Measurements from ENCODE around the gene IPCEF1. TPM values are rescaled to one million over a fixed set of nuclear protein-coding genes. Genes with fewer than 3 reads are reported as not detected.

Gene IPCEF1
- total RNA-seq, 1 experiment from 2014 or later: 0.28 TPM

DNA sequence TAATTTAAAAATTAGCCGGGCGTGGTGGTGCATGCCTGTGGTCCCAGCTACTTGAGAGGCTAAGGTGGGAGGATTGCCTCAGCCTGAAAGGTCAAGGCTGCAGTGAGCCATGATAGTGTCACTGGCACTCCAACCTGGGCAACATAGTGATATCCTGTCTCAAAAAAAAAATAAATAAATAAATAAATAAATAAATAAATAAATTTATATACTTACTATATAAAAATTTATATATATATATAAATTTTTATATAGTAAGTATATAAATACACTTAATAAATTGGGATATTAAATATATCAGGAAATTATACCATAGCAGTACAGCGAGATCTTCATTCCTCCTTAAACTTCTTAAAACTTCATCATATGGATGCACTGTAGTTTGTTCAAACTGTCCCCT is 23.0 kb upstream of the IPCEF1 start:
- intact Hi-C loops (cut with micrococcal nuclease; ENCODE audit: unreplicated experiment) (no loop called here), in situ Hi-C loops (cut with HindIII; ENCODE audit: low pct_unique_long_range_greater_than_20kb, low sequenced_read_pairs) (no loop called here)
- TF ChIP-seq, protein P1, sequence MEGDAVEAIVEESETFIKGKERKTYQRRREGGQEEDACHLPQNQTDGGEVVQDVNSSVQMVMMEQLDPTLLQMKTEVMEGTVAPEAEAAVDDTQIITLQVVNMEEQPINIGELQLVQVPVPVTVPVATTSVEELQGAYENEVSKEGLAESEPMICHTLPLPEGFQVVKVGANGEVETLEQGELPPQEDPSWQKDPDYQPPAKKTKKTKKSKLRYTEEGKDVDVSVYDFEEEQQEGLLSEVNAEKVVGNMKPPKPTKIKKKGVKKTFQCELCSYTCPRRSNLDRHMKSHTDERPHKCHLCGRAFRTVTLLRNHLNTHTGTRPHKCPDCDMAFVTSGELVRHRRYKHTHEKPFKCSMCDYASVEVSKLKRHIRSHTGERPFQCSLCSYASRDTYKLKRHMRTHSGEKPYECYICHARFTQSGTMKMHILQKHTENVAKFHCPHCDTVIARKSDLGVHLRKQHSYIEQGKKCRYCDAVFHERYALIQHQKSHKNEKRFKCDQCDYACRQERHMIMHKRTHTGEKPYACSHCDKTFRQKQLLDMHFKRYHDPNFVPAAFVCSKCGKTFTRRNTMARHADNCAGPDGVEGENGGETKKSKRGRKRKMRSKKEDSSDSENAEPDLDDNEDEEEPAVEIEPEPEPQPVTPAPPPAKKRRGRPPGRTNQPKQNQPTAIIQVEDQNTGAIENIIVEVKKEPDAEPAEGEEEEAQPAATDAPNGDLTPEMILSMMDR (IDR thresholded peaks at IDR 0.05): no peak
- TF ChIP-seq TCF7L2 (IDR thresholded peaks at IDR 0.05; ENCODE audit: low read depth, low read length): no peak
- no peak for TF ChIP-seq SIN3A (IDR thresholded peaks at IDR 0.05; ENCODE audit: borderline replicate concordance, insufficient read depth, low read depth, low read length)
- TF ChIP-seq, protein P2, sequence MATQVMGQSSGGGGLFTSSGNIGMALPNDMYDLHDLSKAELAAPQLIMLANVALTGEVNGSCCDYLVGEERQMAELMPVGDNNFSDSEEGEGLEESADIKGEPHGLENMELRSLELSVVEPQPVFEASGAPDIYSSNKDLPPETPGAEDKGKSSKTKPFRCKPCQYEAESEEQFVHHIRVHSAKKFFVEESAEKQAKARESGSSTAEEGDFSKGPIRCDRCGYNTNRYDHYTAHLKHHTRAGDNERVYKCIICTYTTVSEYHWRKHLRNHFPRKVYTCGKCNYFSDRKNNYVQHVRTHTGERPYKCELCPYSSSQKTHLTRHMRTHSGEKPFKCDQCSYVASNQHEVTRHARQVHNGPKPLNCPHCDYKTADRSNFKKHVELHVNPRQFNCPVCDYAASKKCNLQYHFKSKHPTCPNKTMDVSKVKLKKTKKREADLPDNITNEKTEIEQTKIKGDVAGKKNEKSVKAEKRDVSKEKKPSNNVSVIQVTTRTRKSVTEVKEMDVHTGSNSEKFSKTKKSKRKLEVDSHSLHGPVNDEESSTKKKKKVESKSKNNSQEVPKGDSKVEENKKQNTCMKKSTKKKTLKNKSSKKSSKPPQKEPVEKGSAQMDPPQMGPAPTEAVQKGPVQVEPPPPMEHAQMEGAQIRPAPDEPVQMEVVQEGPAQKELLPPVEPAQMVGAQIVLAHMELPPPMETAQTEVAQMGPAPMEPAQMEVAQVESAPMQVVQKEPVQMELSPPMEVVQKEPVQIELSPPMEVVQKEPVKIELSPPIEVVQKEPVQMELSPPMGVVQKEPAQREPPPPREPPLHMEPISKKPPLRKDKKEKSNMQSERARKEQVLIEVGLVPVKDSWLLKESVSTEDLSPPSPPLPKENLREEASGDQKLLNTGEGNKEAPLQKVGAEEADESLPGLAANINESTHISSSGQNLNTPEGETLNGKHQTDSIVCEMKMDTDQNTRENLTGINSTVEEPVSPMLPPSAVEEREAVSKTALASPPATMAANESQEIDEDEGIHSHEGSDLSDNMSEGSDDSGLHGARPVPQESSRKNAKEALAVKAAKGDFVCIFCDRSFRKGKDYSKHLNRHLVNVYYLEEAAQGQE (IDR thresholded peaks at IDR 0.05; ENCODE audit: insufficient read depth in 1 of 2, low read depth in 2 of 2, low read length in 1 of 2): no peak
- TF ChIP-seq POLR2AphosphoS5 (IDR thresholded peaks at IDR 0.05; ENCODE audit: low read depth, low read length): no peak
- no peak overlapping the region for H3K4me3 ChIP-seq (ENCODE audit: low read depth in 2 of 2, low read length in 2 of 2)
- BruUV-seq (replicated peaks): no TSS peak
- H3K27me3 ChIP-seq (ENCODE audit: control insufficient read depth, insufficient read depth, low read length): no peaks in the 10 kb centered on the region
- no peaks in the 10 kb centered on the region for H3K9me3 ChIP-seq (ENCODE audit: control insufficient read depth, insufficient read depth, low read depth, low read length)
- H3K4me1 ChIP-seq (ENCODE audit: control insufficient read depth, insufficient read depth, low read length): peaks cover 2% of the 10 kb centered on the region; the same call in 1 of the 2 replicates
- no peak for DNase-seq (ENCODE audit: low read depth, low spot score)
- CTCF ChIA-PET: no interaction called here
- no peak for ATAC-seq
- POLR2A ChIA-PET: no interaction called here
- no peak overlapping the region for H3K27ac ChIP-seq (ENCODE audit: low read length)
- no peaks in the 10 kb centered on the region for H3K36me3 ChIP-seq (ENCODE audit: control insufficient read depth, insufficient read depth, low read length)

DNA sequence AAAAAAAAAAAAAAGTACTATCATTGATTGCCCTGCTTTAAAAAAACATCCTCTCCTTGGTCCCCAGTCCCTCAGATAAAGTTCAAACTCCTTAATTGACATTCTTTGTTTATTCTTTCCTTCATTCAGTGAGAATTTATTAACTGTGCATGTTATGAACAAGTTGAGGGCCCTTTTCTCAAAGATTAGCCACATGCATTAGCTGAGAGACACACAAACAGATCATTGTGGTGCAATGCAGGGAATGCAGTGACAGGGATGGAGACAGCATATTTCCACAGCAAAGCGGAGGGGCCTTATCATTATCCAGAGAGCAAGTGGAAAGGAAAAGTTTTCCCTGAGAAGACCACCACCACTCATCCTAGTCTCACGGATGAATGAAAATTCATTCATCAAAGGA is 21.9 kb upstream of the IPCEF1 start:
- ATAC-seq (no peak), DNase-seq (ENCODE audit: low read depth, low spot score) (no peak)
- in situ Hi-C loops (cut with HindIII; ENCODE audit: low pct_unique_long_range_greater_than_20kb, low sequenced_read_pairs): no loop called here
- no peak for TF ChIP-seq SIN3A (IDR thresholded peaks at IDR 0.05; ENCODE audit: borderline replicate concordance, insufficient read depth, low read depth, low read length)
- TF ChIP-seq TCF7L2 (IDR thresholded peaks at IDR 0.05; ENCODE audit: low read depth, low read length): no peak
- no peak for TF ChIP-seq POLR2AphosphoS5 (IDR thresholded peaks at IDR 0.05; ENCODE audit: low read depth, low read length)
- TF ChIP-seq, protein P1 (IDR thresholded peaks at IDR 0.05): no peak
- TF ChIP-seq, protein P2 (IDR thresholded peaks at IDR 0.05; ENCODE audit: insufficient read depth in 1 of 2, low read depth in 2 of 2, low read length in 1 of 2): no peak
- no peak overlapping the region for H3K27ac ChIP-seq (ENCODE audit: low read length)
- ChIA-PET CTCF (no interaction called here), POLR2A (interaction anchor here (0.7 kb wide), 1 partner anchor 395 kb away, joined by 8 read pairs; no protein-coding TSS in a partner anchor)
- no peaks in the 10 kb centered on the region for H3K27me3 ChIP-seq (ENCODE audit: control insufficient read depth, insufficient read depth, low read length)
- intact Hi-C loops (cut with micrococcal nuclease; ENCODE audit: unreplicated experiment): no loop called here
- H3K36me3 ChIP-seq (ENCODE audit: control insufficient read depth, insufficient read depth, low read length): no peaks in the 10 kb centered on the region
- peaks cover 2% of the 10 kb centered on the region; the same call in 1 of the 2 replicates for H3K4me1 ChIP-seq (ENCODE audit: control insufficient read depth, insufficient read depth, low read length)
- H3K9me3 ChIP-seq (ENCODE audit: control insufficient read depth, insufficient read depth, low read depth, low read length): no peaks in the 10 kb centered on the region
- no TSS peak for BruUV-seq (replicated peaks)
- no peak overlapping the region for H3K4me3 ChIP-seq (ENCODE audit: low read depth in 2 of 2, low read length in 2 of 2)
